Panc1 (cell line): ENCODE results near the gene RPL3.

Experiments used
- CTCF ChIP-seq: fragments of 450-650 bp; IDR thresholded peaks from 2 replicates; pipeline ENCODE4 v1.5.1; 2017; ENCODE audit warnings: mild to moderate bottlenecking
- POLR2AphosphoS5 ChIP-seq: IDR thresholded peaks from 2 replicates; pipeline ENCODE4 v1.6.1; 2012; ENCODE audit warnings: mild to moderate bottlenecking, low read depth, low read length, moderate library complexity
- SIN3A ChIP-seq: IDR thresholded peaks from 2 replicates; pipeline ENCODE4 v1.6.1; 2012; ENCODE audit warnings: low read depth, mild to moderate bottlenecking, low read length, moderate library complexity, borderline replicate concordance; ENCODE audit not compliant: insufficient read depth
- TF ChIP-seq, protein P1 (sequence below), 2 experiments: IDR thresholded peaks; 2 replicates each; pipeline ENCODE4 v1.6.1; 2011 to 2012; ENCODE audit warnings: low read depth in 2 of 2, control low read depth in 1 of 2, low read length in 1 of 2, mild to moderate bottlenecking in 1 of 2, moderate library complexity in 1 of 2; ENCODE audit not compliant: insufficient read depth in 1 of 2

- no peak for TF ChIP-seq CTCF
- no peak for TF ChIP-seq POLR2AphosphoS5
- TF ChIP-seq, protein P1, sequence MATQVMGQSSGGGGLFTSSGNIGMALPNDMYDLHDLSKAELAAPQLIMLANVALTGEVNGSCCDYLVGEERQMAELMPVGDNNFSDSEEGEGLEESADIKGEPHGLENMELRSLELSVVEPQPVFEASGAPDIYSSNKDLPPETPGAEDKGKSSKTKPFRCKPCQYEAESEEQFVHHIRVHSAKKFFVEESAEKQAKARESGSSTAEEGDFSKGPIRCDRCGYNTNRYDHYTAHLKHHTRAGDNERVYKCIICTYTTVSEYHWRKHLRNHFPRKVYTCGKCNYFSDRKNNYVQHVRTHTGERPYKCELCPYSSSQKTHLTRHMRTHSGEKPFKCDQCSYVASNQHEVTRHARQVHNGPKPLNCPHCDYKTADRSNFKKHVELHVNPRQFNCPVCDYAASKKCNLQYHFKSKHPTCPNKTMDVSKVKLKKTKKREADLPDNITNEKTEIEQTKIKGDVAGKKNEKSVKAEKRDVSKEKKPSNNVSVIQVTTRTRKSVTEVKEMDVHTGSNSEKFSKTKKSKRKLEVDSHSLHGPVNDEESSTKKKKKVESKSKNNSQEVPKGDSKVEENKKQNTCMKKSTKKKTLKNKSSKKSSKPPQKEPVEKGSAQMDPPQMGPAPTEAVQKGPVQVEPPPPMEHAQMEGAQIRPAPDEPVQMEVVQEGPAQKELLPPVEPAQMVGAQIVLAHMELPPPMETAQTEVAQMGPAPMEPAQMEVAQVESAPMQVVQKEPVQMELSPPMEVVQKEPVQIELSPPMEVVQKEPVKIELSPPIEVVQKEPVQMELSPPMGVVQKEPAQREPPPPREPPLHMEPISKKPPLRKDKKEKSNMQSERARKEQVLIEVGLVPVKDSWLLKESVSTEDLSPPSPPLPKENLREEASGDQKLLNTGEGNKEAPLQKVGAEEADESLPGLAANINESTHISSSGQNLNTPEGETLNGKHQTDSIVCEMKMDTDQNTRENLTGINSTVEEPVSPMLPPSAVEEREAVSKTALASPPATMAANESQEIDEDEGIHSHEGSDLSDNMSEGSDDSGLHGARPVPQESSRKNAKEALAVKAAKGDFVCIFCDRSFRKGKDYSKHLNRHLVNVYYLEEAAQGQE (IDR thresholded peaks at IDR 0.05; ENCODE audit: insufficient read depth in 1 of 2, low read depth in 2 of 2, low read length in 1 of 2): no peak
- TF ChIP-seq SIN3A: no peak
Observed at GRCh38 chr22:39276440-39277141, 42.8 kb downstream of the RPL3 start.
